Gastroesophageal sphincter (tissue), 3 donors: Measurements from ENCODE around the gene FNDC3B.

Experiments used
- EP300 ChIP-seq: sonication (generic); formaldehyde crosslinking; IDR thresholded peaks from one replicate; pipeline ENCODE4 v1.6.1; 2017; ENCODE audit warnings: antibody characterized with exemption, mild to moderate bottlenecking
- TF ChIP-seq, protein P1 (sequence below), 4 experiments: fragments of 200-600 bp in 2 of 4; fragments of 450-650 bp in 2 of 4; sonication (generic) in 1 of 4; IDR thresholded peaks; one replicate each; pipeline ENCODE4 v1.5.1; 2017 to 2019; ENCODE audit warnings: antibody characterized with exemption in 4 of 4, mild to moderate bottlenecking in 2 of 4, moderate library complexity in 2 of 4

DNA sequence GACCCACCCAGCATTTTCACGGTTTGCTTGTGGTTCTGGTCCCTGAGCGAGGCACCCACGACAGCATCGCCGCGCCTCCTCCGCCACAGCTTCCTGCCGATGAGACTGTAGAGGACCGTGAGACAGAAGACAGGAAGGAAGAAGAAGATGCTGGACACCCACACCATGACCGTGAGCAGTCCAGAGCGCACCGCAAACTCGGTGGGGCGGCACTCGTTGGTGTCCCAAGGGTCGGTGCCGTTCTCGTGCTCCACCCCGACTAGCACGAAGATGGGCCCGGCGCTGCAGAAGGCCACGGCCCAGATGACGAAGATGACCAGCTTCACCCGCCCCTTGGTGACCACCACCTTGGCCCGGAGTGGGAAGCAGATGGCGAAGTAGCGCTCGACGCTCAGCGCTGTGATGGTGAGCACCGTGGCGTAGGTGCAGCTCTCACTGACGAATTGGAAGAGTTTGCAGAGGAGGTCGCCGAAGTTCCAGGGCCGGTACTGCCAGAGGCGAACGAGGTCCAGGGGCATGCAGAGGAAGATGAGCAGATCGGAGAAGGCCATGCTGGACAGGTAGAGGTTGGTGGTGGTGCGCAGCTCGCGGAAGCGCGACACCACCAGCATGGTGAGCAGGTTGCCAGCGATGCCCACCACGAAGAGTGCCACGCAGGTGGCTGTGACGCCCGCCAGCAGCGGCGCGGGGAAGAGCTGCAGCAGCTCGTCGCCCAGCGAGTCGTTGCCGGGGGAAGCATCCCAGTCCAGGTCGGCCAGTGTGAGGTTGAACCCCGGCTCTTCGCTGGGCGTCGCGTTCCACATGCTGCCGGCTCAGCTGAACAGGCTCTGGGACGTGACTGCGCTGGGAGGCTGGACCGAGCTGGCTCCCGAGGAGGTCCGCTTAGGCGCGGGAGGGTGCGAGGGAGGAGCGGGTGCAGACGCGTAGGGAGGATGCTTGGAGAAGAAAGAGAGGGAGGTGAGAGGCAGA lies 408.5 kb downstream of the FNDC3B start, which contains the start of gene GHSR:
- TF ChIP-seq EP300, result no peak
- TF ChIP-seq, protein P1, sequence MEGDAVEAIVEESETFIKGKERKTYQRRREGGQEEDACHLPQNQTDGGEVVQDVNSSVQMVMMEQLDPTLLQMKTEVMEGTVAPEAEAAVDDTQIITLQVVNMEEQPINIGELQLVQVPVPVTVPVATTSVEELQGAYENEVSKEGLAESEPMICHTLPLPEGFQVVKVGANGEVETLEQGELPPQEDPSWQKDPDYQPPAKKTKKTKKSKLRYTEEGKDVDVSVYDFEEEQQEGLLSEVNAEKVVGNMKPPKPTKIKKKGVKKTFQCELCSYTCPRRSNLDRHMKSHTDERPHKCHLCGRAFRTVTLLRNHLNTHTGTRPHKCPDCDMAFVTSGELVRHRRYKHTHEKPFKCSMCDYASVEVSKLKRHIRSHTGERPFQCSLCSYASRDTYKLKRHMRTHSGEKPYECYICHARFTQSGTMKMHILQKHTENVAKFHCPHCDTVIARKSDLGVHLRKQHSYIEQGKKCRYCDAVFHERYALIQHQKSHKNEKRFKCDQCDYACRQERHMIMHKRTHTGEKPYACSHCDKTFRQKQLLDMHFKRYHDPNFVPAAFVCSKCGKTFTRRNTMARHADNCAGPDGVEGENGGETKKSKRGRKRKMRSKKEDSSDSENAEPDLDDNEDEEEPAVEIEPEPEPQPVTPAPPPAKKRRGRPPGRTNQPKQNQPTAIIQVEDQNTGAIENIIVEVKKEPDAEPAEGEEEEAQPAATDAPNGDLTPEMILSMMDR (IDR thresholded peaks at IDR 0.05), result no peak
